CD14-positive monocyte (primary cell): ENCODE data around the gene RER1. TPM values are rescaled to one million over a fixed set of nuclear protein-coding genes. Genes with fewer than 3 reads are reported as not detected.

Experiments used
- DNase-seq, 3 donors: peaks; one replicate each; pipeline ENCODE4 v3.0.0-alpha.2; 2011 to 2022
- H2AFZ ChIP-seq: 2 replicates; pipeline ENCODE4 v1.6.0; 2012; ENCODE audit warnings: mild to moderate bottlenecking, low read depth, low read length, inconsistent platforms; ENCODE audit not compliant: insufficient read depth, poor library complexity, severe bottlenecking
- H3K27ac ChIP-seq, 2 donors: 1 replicate in 1 of 2; 2 replicates in 1 of 2; pipeline ENCODE4 v1.5.1; 2012 to 2013; ENCODE audit warnings: low read length in 2 of 2, control low read depth in 1 of 2, inconsistent platforms in 1 of 2, low read depth in 1 of 2, mild to moderate bottlenecking in 1 of 2
- H3K27me3 ChIP-seq, 2 donors: one replicate each; pipeline versions ENCODE4 v1.6.0 to v1.6.1; 2011 to 2013; ENCODE audit warnings: low read length in 2 of 2; ENCODE audit not compliant: control insufficient read depth in 2 of 2, insufficient read depth in 2 of 2
- H3K36me3 ChIP-seq, 2 donors: replicated peaks in 1 of 2; 1 replicate in 1 of 2; 2 replicates in 1 of 2; pipeline versions ENCODE4 v1.5.1 to v1.6.1; 2012 to 2013; ENCODE audit warnings: low read length in 2 of 2, control low read depth in 1 of 2, inconsistent platforms in 1 of 2, mild to moderate bottlenecking in 1 of 2; ENCODE audit not compliant: insufficient read depth in 2 of 2, control insufficient read depth in 1 of 2
- H3K4me1 ChIP-seq, 2 donors: 1 replicate in 1 of 2; 2 replicates in 1 of 2; pipeline versions ENCODE4 v1.5.1 to v1.6.1; 2012 to 2013; ENCODE audit warnings: low read length in 2 of 2, control low read depth in 1 of 2, inconsistent platforms in 1 of 2, mild to moderate bottlenecking in 1 of 2, moderate library complexity in 1 of 2; ENCODE audit not compliant: insufficient read depth in 2 of 2, control insufficient read depth in 1 of 2
- H3K4me2 ChIP-seq: replicated peaks from 2 replicates; pipeline ENCODE3; 2012; ENCODE audit warnings: low read length, moderate library complexity, mild to moderate bottlenecking; ENCODE audit not compliant: poor library complexity, severe bottlenecking; ENCODE audit errors: extremely low read depth
- H3K4me3 ChIP-seq, 3 experiments: fragments of 200-600 bp in 1 of 3; sonication (generic) in 1 of 3; replicated peaks in 1 of 3; 1 replicate in 2 of 3; 2 replicates in 1 of 3; pipeline ENCODE4 v1.5.1; 2011 to 2013; ENCODE audit warnings: low read length in 3 of 3, mild to moderate bottlenecking in 3 of 3, control low read depth in 2 of 3, low read depth in 2 of 3, inconsistent platforms in 1 of 3, moderate library complexity in 1 of 3
- H3K79me2 ChIP-seq: 2 replicates; pipeline ENCODE4 v1.6.0; 2012; ENCODE audit warnings: mild to moderate bottlenecking, control low read depth, inconsistent platforms, low read length, moderate library complexity; ENCODE audit not compliant: insufficient read depth
- H3K9ac ChIP-seq: 2 replicates; pipeline ENCODE4 v1.6.0; 2017; ENCODE audit warnings: low read length, mild to moderate bottlenecking; ENCODE audit not compliant: insufficient read depth, poor library complexity, severe bottlenecking
- H3K9me3 ChIP-seq, 2 donors: replicated peaks in 1 of 2; 1 replicate in 1 of 2; 2 replicates in 1 of 2; pipeline versions ENCODE4 v1.5.1 to v1.6.1; 2012 to 2013; ENCODE audit warnings: low read length in 2 of 2, control low read depth in 1 of 2; ENCODE audit not compliant: control insufficient read depth in 1 of 2, insufficient read depth in 1 of 2
- H4K20me1 ChIP-seq: 2 replicates; pipeline ENCODE4 v1.6.0; 2012; ENCODE audit warnings: mild to moderate bottlenecking, low read length, control low read depth, moderate library complexity; ENCODE audit not compliant: insufficient read depth
- H3K27ac Mint-ChIP-seq, 7 donors: one replicate each; pipeline ENCODE4 v1.8.0; 2020; ENCODE audit warnings: mild to moderate bottlenecking in 7 of 7, mixed read lengths in 7 of 7, moderate library complexity in 6 of 7, inconsistent platforms in 2 of 7
- H3K27me3 Mint-ChIP-seq, 3 donors: one replicate each; pipeline ENCODE4 v1.8.0; 2021 to 2022; ENCODE audit warnings: low read depth in 3 of 3, mild to moderate bottlenecking in 3 of 3, mixed read lengths in 3 of 3, moderate library complexity in 3 of 3, inconsistent platforms in 1 of 3
- H3K36me3 Mint-ChIP-seq, 2 donors: one replicate each; pipeline ENCODE4 v1.8.0; 2020; ENCODE audit warnings: mixed read lengths in 2 of 2, inconsistent platforms in 1 of 2, mild to moderate bottlenecking in 1 of 2
- H3K4me1 Mint-ChIP-seq: one replicate; pipeline ENCODE4 v1.8.0; 2020; ENCODE audit warnings: mild to moderate bottlenecking, mixed read lengths
- H3K4me3 Mint-ChIP-seq, 2 donors: one replicate each; pipeline ENCODE4 v1.8.0; 2020; ENCODE audit warnings: mild to moderate bottlenecking in 2 of 2, mixed read lengths in 2 of 2, moderate library complexity in 1 of 2
- H3K9me3 Mint-ChIP-seq, 7 donors: one replicate each; pipeline ENCODE4 v1.8.0; 2020 to 2022; ENCODE audit warnings: mixed read lengths in 7 of 7, mild to moderate bottlenecking in 6 of 7, moderate library complexity in 6 of 7, inconsistent platforms in 2 of 7
- WGBS: methylation state at CpG from one replicate; pipeline ENCODE4 v1.1.5; 2013; ENCODE audit warnings: missing lambda C conversion rate; ENCODE audit not compliant: insufficient coverage; 5-methylcytosine and 5-hydroxymethylcytosine counted together
- intact Hi-C, 2 donors: fragments of 100-400 bp; cut with micrococcal nuclease; formaldehyde crosslinking; loops; one replicate each; pipeline versions ENCODE4 v1.15.0 to v1.15.1; 2023
- polyA plus RNA-seq, 3 donors: library from polyadenylated mRNA; depleted of rRNA in 1 of 3; unstranded in 2 of 3; stranded (reverse) in 1 of 3; fragments of 300-500 nt in 2 of 3; fragments of >200 nt in 1 of 3; fragmentation: Illumina TruSeq in 2 of 3; gene quantifications; 1 replicate in 2 of 3; 2 replicates in 1 of 3; pipeline ENCODE4 v1.2.3, GENCODE V29; 2012 to 2021
- TF ChIP-seq, protein P1 (sequence below): fragments of 200-600 bp; IDR thresholded peaks from one replicate; pipeline ENCODE4 v1.8.0; 2022; ENCODE audit warnings: antibody characterized with exemption, mild to moderate bottlenecking

RER1 gene
- polyA plus RNA-seq, 3 donors, result 98.3 to 235 (median 193) TPM

DNA sequence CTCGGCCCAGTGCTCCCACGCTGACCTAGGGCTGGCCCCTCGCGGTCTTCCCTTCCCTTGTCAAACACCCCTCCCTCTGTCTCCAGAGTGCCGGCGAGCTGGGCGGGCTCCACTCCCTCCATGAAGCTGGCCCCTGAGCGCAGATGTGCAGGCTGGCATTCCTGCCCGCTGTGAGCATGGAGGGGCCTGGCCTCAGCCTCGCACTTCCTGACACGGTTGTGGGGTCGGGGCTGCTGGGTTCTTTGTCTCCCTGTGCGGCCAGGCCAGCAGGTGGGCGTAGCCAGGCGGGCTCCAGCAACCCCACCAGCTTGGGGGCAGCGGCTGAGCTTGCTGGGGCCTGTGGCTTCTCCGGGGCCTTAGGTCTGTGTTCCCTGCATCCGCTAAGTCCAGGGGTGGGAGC is 34.9 kb downstream of the RER1 start:
- no peak overlapping the region for H3K27ac Mint-ChIP-seq
- H3K4me1 Mint-ChIP-seq, result no peaks in the 10 kb centered on the region
- H3K4me3 Mint-ChIP-seq, result no peak overlapping the region
- H3K4me2 ChIP-seq, result no peak overlapping the region
- no peaks in the 10 kb centered on the region for H3K4me1 ChIP-seq
- H3K27me3 ChIP-seq, result no peaks in the 10 kb centered on the region
- no peak overlapping the region for H3K27ac ChIP-seq
- intact Hi-C loops, result no loop called here
- no peak overlapping the region for H3K4me3 ChIP-seq
- H3K9me3 Mint-ChIP-seq, result peaks cover 15 to 27% (median 21%) of the 10 kb centered on the region in 7 donors
- peaks cover 4 to 21% (median 9%) of the 10 kb centered on the region in 3 donors for H3K27me3 Mint-ChIP-seq
- TF ChIP-seq, protein P1, sequence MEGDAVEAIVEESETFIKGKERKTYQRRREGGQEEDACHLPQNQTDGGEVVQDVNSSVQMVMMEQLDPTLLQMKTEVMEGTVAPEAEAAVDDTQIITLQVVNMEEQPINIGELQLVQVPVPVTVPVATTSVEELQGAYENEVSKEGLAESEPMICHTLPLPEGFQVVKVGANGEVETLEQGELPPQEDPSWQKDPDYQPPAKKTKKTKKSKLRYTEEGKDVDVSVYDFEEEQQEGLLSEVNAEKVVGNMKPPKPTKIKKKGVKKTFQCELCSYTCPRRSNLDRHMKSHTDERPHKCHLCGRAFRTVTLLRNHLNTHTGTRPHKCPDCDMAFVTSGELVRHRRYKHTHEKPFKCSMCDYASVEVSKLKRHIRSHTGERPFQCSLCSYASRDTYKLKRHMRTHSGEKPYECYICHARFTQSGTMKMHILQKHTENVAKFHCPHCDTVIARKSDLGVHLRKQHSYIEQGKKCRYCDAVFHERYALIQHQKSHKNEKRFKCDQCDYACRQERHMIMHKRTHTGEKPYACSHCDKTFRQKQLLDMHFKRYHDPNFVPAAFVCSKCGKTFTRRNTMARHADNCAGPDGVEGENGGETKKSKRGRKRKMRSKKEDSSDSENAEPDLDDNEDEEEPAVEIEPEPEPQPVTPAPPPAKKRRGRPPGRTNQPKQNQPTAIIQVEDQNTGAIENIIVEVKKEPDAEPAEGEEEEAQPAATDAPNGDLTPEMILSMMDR, result no peak
- H3K79me2 ChIP-seq, result no peaks in the 10 kb centered on the region
- no peaks in the 10 kb centered on the region for H3K36me3 ChIP-seq
- no peak overlapping the region for H3K9ac ChIP-seq
- H3K9me3 ChIP-seq, result peaks cover 0 to 25% of the 10 kb centered on the region in 2 donors
- WGBS, result 94% methylated on average over 14 of the region's 18 CpGs
- DNase-seq, result no peak
- no peak overlapping the region for H2AFZ ChIP-seq
- H3K36me3 Mint-ChIP-seq, result no peaks in the 10 kb centered on the region
- H4K20me1 ChIP-seq, result no peaks in the 10 kb centered on the region

DNA sequence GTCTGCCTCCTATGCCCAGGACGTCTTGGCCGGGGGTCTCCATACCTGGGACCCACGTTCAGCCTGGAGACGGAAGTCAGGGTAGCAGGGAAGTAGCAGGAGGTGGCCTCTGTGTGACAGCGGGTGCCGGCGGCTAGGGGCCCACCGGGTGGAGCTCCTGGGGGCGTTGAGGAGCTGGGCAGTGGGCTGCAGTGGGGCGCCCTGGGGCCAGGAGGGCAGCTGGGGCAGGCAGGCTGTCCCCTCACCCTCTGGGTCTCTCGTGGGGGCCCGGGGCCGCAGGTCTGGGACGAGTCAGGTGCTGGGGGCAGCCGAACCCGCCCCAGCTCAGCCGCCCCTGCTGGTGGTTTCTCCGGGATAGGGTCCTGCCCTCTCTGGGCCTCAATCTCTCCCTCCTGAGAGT is 35.4 kb downstream of the RER1 start:
- Histone ChIP-seq H3K4me1 (no peaks in the 10 kb centered on the region), H3K27me3 (no peaks in the 10 kb centered on the region), H3K79me2 (no peaks in the 10 kb centered on the region), H3K4me2 (no peak overlapping the region), H4K20me1 (no peaks in the 10 kb centered on the region), H3K4me3 (no peak overlapping the region), H2AFZ (no peak overlapping the region), H3K36me3 (no peaks in the 10 kb centered on the region), H3K9ac (no peak overlapping the region), H3K9me3 (peaks cover 0 to 25% of the 10 kb centered on the region in 2 donors), H3K27ac (no peak overlapping the region)
- Mint-ChIP-seq H3K36me3 (no peaks in the 10 kb centered on the region), H3K27ac (no peak overlapping the region), H3K4me3 (no peak overlapping the region), H3K27me3 (peaks cover 4 to 16% (median 7%) of the 10 kb centered on the region in 3 donors), H3K4me1 (no peaks in the 10 kb centered on the region), H3K9me3 (peaks cover 15 to 27% (median 21%) of the 10 kb centered on the region in 7 donors)
- intact Hi-C loops, result no loop called here
- TF ChIP-seq, protein P1, result no peak
- DNase-seq, result no peak
- 94% methylated on average over 17 of the region's 18 CpGs for WGBS
